T-cell (primary cell): ENCODE measurements around the gene NR3C1. TPM values are rescaled to one million over a fixed set of nuclear protein-coding genes. Genes with fewer than 3 reads are reported as not detected.

Source experiments
- ATAC-seq, 4 experiments: fragments of 200-7000 bp in 3 of 4; fragments of 150-1000 bp in 1 of 4; cut with Tn5 transposase; replicated peaks in 1 of 4; 1 replicate in 3 of 4; 2 replicates in 1 of 4; pipeline ENCODE4 v1.10.0; 2021; ENCODE audit warnings: moderate library complexity in 3 of 4, mild to moderate bottlenecking in 2 of 4, moderate number of reproducible peaks in 1 of 4
- CTCF ChIA-PET, 2 donors: fragments of 300-600 bp; sonication (Branson Sonifier 250); formaldehyde crosslinking; loops; one replicate each; lab custom pipeline; 2022; ENCODE audit warnings: antibody characterized with exemption in 2 of 2; lab: Charles Lee
- POLR2A ChIA-PET, 2 donors: fragments of 300-600 bp; sonication (Branson Sonifier 250); formaldehyde crosslinking; loops; one replicate each; lab custom pipeline; 2022; ENCODE audit warnings: antibody characterized with exemption in 2 of 2; lab: Charles Lee
- DNase-seq, 35 experiments: peaks; one replicate each; pipeline versions ENCODE4 v3.0.0 to v3.0.0-alpha.2; 2013 to 2023
- H3K27ac ChIP-seq: one replicate; pipeline ENCODE4 v1.5.1; 2013; ENCODE audit warnings: low read length
- H3K27me3 ChIP-seq, 2 experiments: replicated peaks in 1 of 2; 1 replicate in 1 of 2; 2 replicates in 1 of 2; pipeline versions ENCODE4 v1.6.1 to v1.7.0; 2013; ENCODE audit warnings: low read length in 1 of 2, mixed read lengths in 1 of 2; ENCODE audit not compliant: control insufficient read depth in 2 of 2, insufficient read depth in 2 of 2; ENCODE audit errors: extremely low read depth in 1 of 2
- H3K36me3 ChIP-seq, 2 donors: 1 replicate in 1 of 2; 2 replicates in 1 of 2; pipeline versions ENCODE4 v1.6.1 to v1.7.0; 2013; ENCODE audit warnings: low read length in 1 of 2; ENCODE audit not compliant: control insufficient read depth in 2 of 2, insufficient read depth in 1 of 2; ENCODE audit errors: extremely low read depth in 1 of 2
- H3K4me1 ChIP-seq, 2 experiments: 1 replicate in 1 of 2; 2 replicates in 1 of 2; pipeline versions ENCODE4 v1.6.1 to v1.7.0; 2013; ENCODE audit warnings: low read length in 2 of 2, mixed read lengths in 1 of 2; ENCODE audit not compliant: insufficient read depth in 2 of 2, control insufficient read depth in 1 of 2; ENCODE audit errors: extremely low read depth in 1 of 2
- H3K4me3 ChIP-seq, 2 donors: 1 replicate in 1 of 2; 2 replicates in 1 of 2; pipeline versions ENCODE4 v1.5.1 to v1.7.0; 2013; ENCODE audit warnings: mild to moderate bottlenecking in 2 of 2, low read length in 1 of 2, moderate library complexity in 1 of 2; ENCODE audit not compliant: control insufficient read depth in 1 of 2; ENCODE audit errors: extremely low read depth in 1 of 2
- H3K9me3 ChIP-seq: 2 replicates; pipeline ENCODE4 v1.7.0; 2013
- H3K27ac Mint-ChIP-seq, 2 donors: one replicate each; pipeline ENCODE4 v1.8.0; 2020 to 2021; ENCODE audit warnings: mild to moderate bottlenecking in 2 of 2, mixed read lengths in 2 of 2
- H3K27me3 Mint-ChIP-seq, 2 donors: one replicate each; pipeline ENCODE4 v1.8.0; 2021 to 2022; ENCODE audit warnings: mixed read lengths in 2 of 2
- H3K36me3 Mint-ChIP-seq: one replicate; pipeline ENCODE4 v1.8.0; 2021; ENCODE audit warnings: mixed read lengths
- H3K4me1 Mint-ChIP-seq, 3 donors: one replicate each; pipeline ENCODE4 v1.8.0; 2020 to 2022; ENCODE audit warnings: mixed read lengths in 3 of 3, mild to moderate bottlenecking in 1 of 3
- H3K4me3 Mint-ChIP-seq, 3 donors: one replicate each; pipeline ENCODE4 v1.8.0; 2020 to 2022; ENCODE audit warnings: mild to moderate bottlenecking in 3 of 3, mixed read lengths in 3 of 3, moderate library complexity in 3 of 3
- H3K9me3 Mint-ChIP-seq, 3 donors: one replicate each; pipeline ENCODE4 v1.8.0; 2020 to 2022; ENCODE audit warnings: mixed read lengths in 3 of 3
- WGBS: methylation state at CpG from one replicate; pipeline ENCODE4 v1.1.5; 2013; ENCODE audit warnings: missing lambda C conversion rate; ENCODE audit not compliant: insufficient coverage; 5-methylcytosine and 5-hydroxymethylcytosine counted together
- total RNA-seq, 35 experiments: library from RNA in 6 of 35; stranded (reverse) in 6 of 35; fragments of 120-200 nt in 1 of 35; gene quantifications; one replicate each; pipeline versions ENCODE4 v1.2.1 to v1.2.4 and lab custom pipeline; 2013 to 2026

The NR3C1 gene
- total RNA-seq, 5 donors from 2014 or later (not counting 1 experiment from before 2014, with no cell fraction given), result 108 to 156 (median 122) TPM

GRCh38 chr5:143306040-143306439 lies 97.4 kb downstream of the NR3C1 start:
- no peaks in the 10 kb centered on the region for H3K9me3 ChIP-seq
- WGBS, result 100% methylated on average over 1 of the region's 2 CpGs
- no peak overlapping the region for H3K4me3 ChIP-seq
- ChIA-PET POLR2A (interaction anchor here in 1 of 2 donors (0.7 kb wide), 1 partner anchor 278 kb away, joined by 3 read pairs; no protein-coding TSS in a partner anchor), CTCF (no interaction called here)
- Mint-ChIP-seq H3K4me1 (peaks cover 30 to 40% (median 36%) of the 10 kb centered on the region in 3 donors), H3K27ac (no peak overlapping the region), H3K36me3 (peaks cover 63% of the 10 kb centered on the region), H3K9me3 (peaks cover 0 to 14% (median 0%) of the 10 kb centered on the region in 3 donors), H3K27me3 (no peaks in the 10 kb centered on the region), H3K4me3 (no peak overlapping the region)
- ATAC-seq (no peak), DNase-seq (no peak)
- no peaks in the 10 kb centered on the region for H3K4me1 ChIP-seq
- H3K27me3 ChIP-seq, result no peaks in the 10 kb centered on the region
- H3K36me3 ChIP-seq, result peaks cover 0 to 30% of the 10 kb centered on the region in 2 donors
- no peak overlapping the region for H3K27ac ChIP-seq

GRCh38 chr5:143304836-143305475 lies 98.5 kb downstream of the NR3C1 start:
- WGBS, result no CpG with 5 or more reads among the region's 2 CpGs
- no peak overlapping the region for H3K27ac ChIP-seq
- Mint-ChIP-seq H3K4me1 (peaks cover 30 to 37% (median 36%) of the 10 kb centered on the region in 3 donors), H3K36me3 (peaks cover 61% of the 10 kb centered on the region), H3K27me3 (no peaks in the 10 kb centered on the region), H3K27ac (no peak overlapping the region), H3K9me3 (peaks cover 0 to 14% (median 0%) of the 10 kb centered on the region in 3 donors), H3K4me3 (no peak overlapping the region)
- POLR2A ChIA-PET, result no interaction called here
- DNase-seq (no peak), ATAC-seq (no peak)
- no peaks in the 10 kb centered on the region for H3K9me3 ChIP-seq
- CTCF ChIA-PET, result no interaction called here
- H3K4me1 ChIP-seq, result no peaks in the 10 kb centered on the region
- H3K36me3 ChIP-seq, result peaks cover 3 to 28% of the 10 kb centered on the region in 2 donors
- no peak overlapping the region for H3K4me3 ChIP-seq
- no peaks in the 10 kb centered on the region for H3K27me3 ChIP-seq

GRCh38 chr5:143302341-143303045 lies 101.0 kb downstream of the NR3C1 start:
- H3K27me3 ChIP-seq, result no peaks in the 10 kb centered on the region
- Mint-ChIP-seq H3K27me3 (no peaks in the 10 kb centered on the region), H3K27ac (peak overlapping the region in 1 of 2 donors; percentile 41), H3K36me3 (peaks cover 53% of the 10 kb centered on the region), H3K9me3 (peaks cover 0 to 10% (median 0%) of the 10 kb centered on the region in 3 donors), H3K4me3 (no peak overlapping the region), H3K4me1 (peaks cover 27 to 34% (median 28%) of the 10 kb centered on the region in 3 donors)
- peaks cover 3 to 26% of the 10 kb centered on the region in 2 donors for H3K36me3 ChIP-seq
- no peak overlapping the region for H3K27ac ChIP-seq
- CTCF ChIA-PET, result no interaction called here
- POLR2A ChIA-PET, result interaction anchor here in 1 of 2 donors (0.7 kb wide), 1 partner anchor 868 kb away, joined by 3 read pairs; the partner anchor contains the start of genes KCTD16 and YIPF5
- H3K4me1 ChIP-seq, result no peaks in the 10 kb centered on the region
- ATAC-seq (no peak), DNase-seq (no peak)
- H3K9me3 ChIP-seq, result no peaks in the 10 kb centered on the region
- no peak overlapping the region for H3K4me3 ChIP-seq

- 83% methylated on average over 1 of the region's 3 CpGs for WGBS
- Histone ChIP-seq H3K4me1 (no peaks in the 10 kb centered on the region), H3K36me3 (peaks cover 5 to 65% of the 10 kb centered on the region in 2 donors), H3K27me3 (no peaks in the 10 kb centered on the region), H3K9me3 (no peaks in the 10 kb centered on the region), H3K27ac (no peak overlapping the region), H3K4me3 (no peak overlapping the region)
- Mint-ChIP-seq H3K27ac (peak overlapping the region in 1 of 2 donors; percentile 5), H3K36me3 (peaks cover 54% of the 10 kb centered on the region), H3K4me3 (no peak overlapping the region), H3K27me3 (no peaks in the 10 kb centered on the region), H3K4me1 (peaks cover 2 to 5% (median 4%) of the 10 kb centered on the region in 3 donors), H3K9me3 (no peaks in the 10 kb centered on the region)
- ATAC-seq, result no peak
- ChIA-PET CTCF (interaction anchor here in 1 of 2 donors (0.6 kb wide), 1 partner anchor 556 kb away, joined by 3 read pairs; no protein-coding TSS in a partner anchor), POLR2A (interaction anchor here in 1 of 2 donors (1.0 kb wide), 1 partner anchor 103 kb away, joined by 3 read pairs; no protein-coding TSS in a partner anchor)
- DNase-seq, result no peak
Measured at GRCh38 chr5:143297756-143298155, 105.7 kb downstream of the NR3C1 start.

GRCh38 chr5:143290125-143290524 lies 113.4 kb downstream of the NR3C1 start:
- H3K4me3 ChIP-seq, result no peak overlapping the region
- H3K4me1 Mint-ChIP-seq, result peaks cover 0 to 16% (median 5%) of the 10 kb centered on the region in 3 donors
- no peaks in the 10 kb centered on the region for H3K27me3 Mint-ChIP-seq
- H3K27me3 ChIP-seq, result no peaks in the 10 kb centered on the region
- H3K9me3 Mint-ChIP-seq, result no peaks in the 10 kb centered on the region
- no peaks in the 10 kb centered on the region for H3K4me1 ChIP-seq
- DNase-seq (no peak), ATAC-seq (no peak)
- no peak overlapping the region for H3K4me3 Mint-ChIP-seq
- ChIA-PET POLR2A (interaction anchor here in 1 of 2 donors (0.6 kb wide), 1 partner anchor 529 kb away, joined by 3 read pairs; no protein-coding TSS in a partner anchor), CTCF (interaction anchor here (0.9 to 1.1 kb wide), 2 partner anchors 9 to 70 kb away, joined by 4 read pairs; no protein-coding TSS in a partner anchor)
- peaks cover 9 to 42% of the 10 kb centered on the region in 2 donors for H3K36me3 ChIP-seq
- WGBS, result 100% methylated on average over 1 of the region's 2 CpGs
- no peaks in the 10 kb centered on the region for H3K9me3 ChIP-seq
- H3K27ac Mint-ChIP-seq, result no peak overlapping the region
- no peak overlapping the region for H3K27ac ChIP-seq
- H3K36me3 Mint-ChIP-seq, result peaks cover 67% of the 10 kb centered on the region

- H3K27me3 ChIP-seq, result no peaks in the 10 kb centered on the region
- no peak for ATAC-seq
- CTCF ChIA-PET, result no interaction called here
- peaks cover 7 to 37% of the 10 kb centered on the region in 2 donors for H3K36me3 ChIP-seq
- DNase-seq, result no peak
- peaks cover 74% of the 10 kb centered on the region for H3K36me3 Mint-ChIP-seq
- peaks cover 0 to 15% (median 5%) of the 10 kb centered on the region in 3 donors for H3K4me1 Mint-ChIP-seq
- H3K4me3 Mint-ChIP-seq, result no peak overlapping the region
- no peak overlapping the region for H3K27ac Mint-ChIP-seq
- no peak overlapping the region for H3K4me3 ChIP-seq
- no peaks in the 10 kb centered on the region for H3K9me3 Mint-ChIP-seq
- no peaks in the 10 kb centered on the region for H3K4me1 ChIP-seq
- H3K27me3 Mint-ChIP-seq, result no peaks in the 10 kb centered on the region
- no peak overlapping the region for H3K27ac ChIP-seq
- POLR2A ChIA-PET, result interaction anchor here in 1 of 2 donors (0.5 kb wide), 1 partner anchor 11 kb away, joined by 4 read pairs; no protein-coding TSS in a partner anchor
- no peaks in the 10 kb centered on the region for H3K9me3 ChIP-seq
- WGBS, result no CpG with 5 or more reads among the region's 3 CpGs
Measured at GRCh38 chr5:143284521-143284920, 119.0 kb downstream of the NR3C1 start.
